HEK293T (cell line): ENCODE data around the gene PITRM1.

Experiments used
- CTCF ChIA-PET: fragments of 350-600 bp; formaldehyde crosslinking; extraction: SDS; loops from one replicate; lab custom pipeline; 2021; ENCODE audit warnings: antibody characterized with exemption, inconsistent platforms; lab: Yijun Ruan, JAX
- POLR2A ChIA-PET: fragments of 350-600 bp; formaldehyde crosslinking; extraction: SDS; loops from one replicate; lab custom pipeline; 2020; ENCODE audit warnings: antibody characterized with exemption, inconsistent platforms; lab: Yijun Ruan, JAX
- DNase-seq: peaks from one replicate; pipeline ENCODE4 v3.0.0; 2012; ENCODE audit warnings: mixed read lengths; ENCODE audit errors: extremely low spot score
- ARNT ChIP-seq: fragments of 450-650 bp; IDR thresholded peaks from 2 replicates; pipeline ENCODE4 v1.6.1; 2017; ENCODE audit warnings: mild to moderate bottlenecking
- BHLHE40 ChIP-seq: fragments of 450-650 bp; IDR thresholded peaks from 2 replicates; pipeline ENCODE4 v1.6.1; 2016; ENCODE audit warnings: mild to moderate bottlenecking, moderate library complexity, borderline replicate concordance
- CTBP1 ChIP-seq: fragments of 450-650 bp; IDR thresholded peaks from 2 replicates; pipeline ENCODE4 v1.6.1; 2016; ENCODE audit warnings: borderline replicate concordance
- ELF4 ChIP-seq: fragments of 450-650 bp; IDR thresholded peaks from 2 replicates; pipeline ENCODE4 v1.6.1; 2017; ENCODE audit warnings: antibody characterized with exemption
- FOXA1 ChIP-seq: fragments of 450-650 bp; IDR thresholded peaks from 2 replicates; pipeline ENCODE4 v1.6.1; 2016; ENCODE audit warnings: mild to moderate bottlenecking
- FOXK2 ChIP-seq: fragments of 450-650 bp; IDR thresholded peaks from 2 replicates; pipeline ENCODE4 v1.6.1; 2016; ENCODE audit warnings: mild to moderate bottlenecking
- FOXM1 ChIP-seq: fragments of 450-650 bp; IDR thresholded peaks from 2 replicates; pipeline ENCODE4 v1.6.1; 2017; ENCODE audit warnings: mild to moderate bottlenecking, borderline replicate concordance
- HDGF ChIP-seq: fragments of 450-650 bp; IDR thresholded peaks from 2 replicates; pipeline ENCODE4 v1.6.1; 2017; ENCODE audit warnings: antibody characterized with exemption, borderline replicate concordance
- L3MBTL2 ChIP-seq: fragments of 450-650 bp; conservative IDR thresholded peaks from 2 replicates; pipeline ENCODE4 v1.6.1; 2016; ENCODE audit warnings: mild to moderate bottlenecking
- LEF1 ChIP-seq: fragments of 450-650 bp; IDR thresholded peaks from 2 replicates; pipeline ENCODE4 v1.6.1; 2017; ENCODE audit warnings: mild to moderate bottlenecking, borderline replicate concordance
- NFRKB ChIP-seq: fragments of 450-650 bp; IDR thresholded peaks from 2 replicates; pipeline ENCODE4 v1.6.1; 2016; ENCODE audit warnings: mild to moderate bottlenecking, moderate library complexity
- PKNOX1 ChIP-seq: fragments of 450-650 bp; IDR thresholded peaks from 2 replicates; pipeline ENCODE4 v1.6.1; 2016
- SP1 ChIP-seq: fragments of 450-650 bp; IDR thresholded peaks from 2 replicates; pipeline ENCODE4 v1.6.1; 2017
- SUZ12 ChIP-seq: fragments of 450-650 bp; IDR thresholded peaks from 2 replicates; pipeline ENCODE4 v1.6.1; 2016; ENCODE audit warnings: mild to moderate bottlenecking
- TARDBP ChIP-seq: fragments of 450-650 bp; IDR thresholded peaks from 2 replicates; pipeline ENCODE4 v1.6.1; 2016
- ZNF384 ChIP-seq: fragments of 450-650 bp; IDR thresholded peaks from 2 replicates; pipeline ENCODE4 v1.6.1; 2016

The PITRM1 gene

GRCh38 chr10:3142146-3142875 lies 30.3 kb downstream of the PITRM1 start:
- TF ChIP-seq L3MBTL2 (no peak), NFRKB (no peak), SUZ12 (no peak), ELF4 (no peak), TARDBP (no peak), FOXA1 (no peak), ZNF384 (no peak), CTBP1 (no peak), SP1 (no peak), ARNT (no peak), LEF1 (no peak), FOXM1 (no peak), PKNOX1 (no peak)
- no peak for DNase-seq
- CTCF ChIA-PET = no interaction called here
- POLR2A ChIA-PET = no interaction called here

DNA sequence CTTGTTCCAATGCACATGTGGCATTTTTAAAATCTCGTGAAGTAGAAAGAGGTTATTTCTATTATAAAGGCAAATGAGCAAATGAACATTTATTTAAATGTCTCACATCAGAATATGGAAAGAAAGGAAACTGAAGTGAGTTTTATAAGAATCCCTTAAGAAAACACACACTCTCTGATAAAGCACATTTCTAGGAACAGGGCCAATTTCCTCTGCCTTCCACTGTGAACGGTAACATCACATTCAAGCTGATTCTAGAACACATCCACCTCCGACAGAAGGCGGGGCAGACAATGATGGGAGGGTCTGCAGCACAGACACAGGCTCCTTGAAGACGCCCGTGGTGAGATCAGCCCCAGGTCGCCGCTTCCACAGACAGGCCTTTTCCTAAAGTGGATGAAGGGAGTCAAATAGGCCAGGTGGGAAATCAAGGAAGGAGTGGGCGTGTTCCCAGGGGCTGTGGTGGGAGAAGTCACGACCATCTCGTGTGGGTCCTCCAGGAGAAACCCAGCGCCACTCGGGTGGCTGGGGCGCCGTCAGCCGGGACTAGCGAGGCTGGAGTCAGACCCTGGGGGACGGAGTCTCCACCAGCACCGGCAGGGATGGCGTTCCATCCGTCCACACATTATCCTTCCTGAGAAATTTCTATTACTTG lies 31.1 kb downstream of the PITRM1 start:
- ChIA-PET CTCF (no interaction called here), POLR2A (no interaction called here)
- no peak for TF ChIP-seq SP1
- no peak for TF ChIP-seq TARDBP
- TF ChIP-seq FOXM1 = no peak
- no peak for TF ChIP-seq CTBP1
- TF ChIP-seq L3MBTL2 = no peak
- TF ChIP-seq BHLHE40 = no peak
- TF ChIP-seq FOXK2 = no peak
- no peak for TF ChIP-seq ARNT
- TF ChIP-seq ELF4 = no peak
- no peak for TF ChIP-seq NFRKB
- no peak for TF ChIP-seq HDGF
- TF ChIP-seq PKNOX1 = no peak
- no peak for DNase-seq

- POLR2A ChIA-PET = no interaction called here
- CTCF ChIA-PET = no interaction called here
- no peak for DNase-seq
- TF ChIP-seq NFRKB = no peak
- no peak for TF ChIP-seq BHLHE40
- no peak for TF ChIP-seq TARDBP
- TF ChIP-seq LEF1 = no peak
- TF ChIP-seq SUZ12 = no peak
Measured at GRCh38 chr10:3140280-3140679, 32.3 kb downstream of the PITRM1 start.

DNA sequence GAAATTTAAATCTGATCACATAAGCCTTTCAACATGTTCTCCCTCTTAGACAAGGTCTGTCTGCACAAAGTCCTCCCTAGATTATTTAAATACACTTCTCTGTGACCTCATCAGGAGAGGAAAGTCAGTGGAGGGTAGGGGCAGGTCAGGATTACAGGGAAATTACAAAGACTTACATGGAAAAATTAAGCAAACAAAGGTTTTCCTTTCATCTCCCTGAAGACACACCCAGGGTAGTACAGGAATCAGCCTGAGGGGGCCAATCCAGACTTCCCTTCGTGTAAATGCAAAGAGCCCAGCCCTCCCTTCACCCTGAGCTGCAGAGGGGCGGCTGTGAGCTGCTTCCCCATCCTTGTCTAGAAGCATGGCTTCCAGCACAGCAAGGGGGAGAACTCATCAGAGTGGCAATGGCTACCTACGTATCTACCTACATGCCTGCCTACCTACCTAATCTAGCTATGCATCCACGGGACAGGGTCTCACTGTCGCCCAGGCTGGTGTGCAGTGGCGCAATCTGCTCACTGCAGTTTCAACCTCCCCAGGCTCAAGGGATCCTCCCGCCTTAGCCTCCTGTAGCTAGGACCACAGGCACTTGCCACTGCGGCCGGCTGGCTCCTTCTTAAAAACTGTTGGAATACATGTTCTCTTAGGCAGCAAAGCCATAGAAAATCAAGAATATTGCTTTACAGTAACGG lies 33.2 kb downstream of the PITRM1 start:
- POLR2A ChIA-PET = no interaction called here
- DNase-seq = no peak
- CTCF ChIA-PET = no interaction called here
- TF ChIP-seq FOXK2 (no peak), L3MBTL2 (no peak), ELF4 (no peak), ARNT (no peak), SUZ12 (no peak), FOXM1 (no peak), ZNF384 (no peak), CTBP1 (no peak), NFRKB (no peak)

DNA sequence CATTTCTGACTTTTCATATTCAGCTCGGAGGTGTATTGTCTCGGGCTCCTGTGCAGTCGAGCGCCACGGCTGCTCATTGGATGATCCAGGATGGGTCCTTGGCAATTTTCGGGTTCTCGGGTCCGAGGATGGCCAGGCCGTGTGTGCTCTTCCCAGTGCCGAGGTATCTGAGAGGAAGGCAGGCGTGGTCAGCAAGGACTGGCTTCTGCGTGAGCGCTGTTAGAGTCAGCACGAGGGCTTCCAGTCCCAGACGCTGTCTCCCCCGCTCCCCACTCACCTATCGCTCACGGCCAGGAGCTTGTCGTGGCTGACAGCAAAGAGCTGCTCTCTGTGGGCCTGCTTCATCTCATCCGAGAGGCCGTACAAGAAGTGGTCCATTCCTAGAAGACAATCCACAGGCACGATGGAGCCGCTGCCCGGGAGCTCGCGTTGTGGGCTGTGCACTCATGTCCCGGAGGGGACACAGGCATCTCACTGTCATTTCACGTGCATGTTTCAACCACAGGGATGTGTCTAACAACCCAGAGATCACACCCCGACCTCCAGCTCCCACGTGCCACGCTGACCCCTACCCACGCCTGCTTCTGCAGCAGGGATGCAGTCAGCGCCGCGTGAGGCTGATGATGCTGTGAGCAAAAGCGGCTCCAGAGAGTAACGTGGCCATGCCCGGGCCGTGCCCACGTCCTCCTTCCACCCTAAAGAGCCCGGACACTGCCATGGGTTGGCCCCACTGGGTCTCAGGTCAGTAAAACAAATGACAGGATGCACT lies 34.4 kb downstream of the PITRM1 start:
- no peak for DNase-seq
- ChIA-PET CTCF (no interaction called here), POLR2A (interaction anchor here (1.1 kb wide), 1 partner anchor 15 kb away, joined by 3 read pairs; no protein-coding TSS in a partner anchor)
- TF ChIP-seq TARDBP = no peak
- TF ChIP-seq ELF4 = no peak
- TF ChIP-seq L3MBTL2 = no peak
- TF ChIP-seq SUZ12 = no peak
- no peak for TF ChIP-seq ZNF384

DNA sequence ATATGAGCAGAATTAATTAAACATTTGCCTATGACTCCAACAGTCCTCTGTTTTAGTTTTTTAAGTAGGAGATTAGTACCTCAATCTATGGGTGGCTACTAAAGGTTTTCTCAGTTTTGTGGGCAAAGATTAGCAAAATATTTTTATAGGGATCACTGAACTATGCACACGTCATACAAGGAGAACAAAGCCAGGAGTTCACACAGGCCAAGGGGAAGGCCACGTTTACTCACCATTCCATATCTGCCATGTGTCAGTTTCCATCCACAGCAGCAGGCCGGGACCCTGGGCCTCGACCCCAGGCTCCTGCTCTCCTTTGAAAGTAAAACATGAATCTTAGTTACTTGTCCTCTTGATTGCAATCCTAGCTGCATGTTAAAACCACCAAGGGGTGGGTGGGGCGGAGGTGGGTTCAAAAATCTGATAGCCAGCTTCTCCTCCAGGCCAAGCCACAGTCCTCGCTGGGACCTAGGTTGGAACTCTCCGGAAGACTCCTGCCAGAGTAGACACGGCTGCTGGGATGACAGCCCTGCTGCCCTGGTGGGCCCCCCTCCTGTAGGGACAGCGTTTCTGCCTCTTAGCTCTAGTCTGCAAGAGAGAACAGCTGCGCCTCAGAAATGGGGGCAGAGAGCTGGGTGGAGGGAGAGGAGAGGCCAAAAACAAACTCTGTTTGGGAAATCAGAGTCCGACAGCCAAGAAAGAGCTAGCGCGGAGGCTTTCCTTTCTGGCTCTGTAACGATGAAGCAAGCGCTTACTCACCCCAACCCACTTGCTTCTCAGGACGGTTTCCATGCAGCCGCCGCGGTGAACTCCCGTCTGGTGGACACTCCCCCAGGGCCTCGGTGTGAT lies 35.6 kb downstream of the PITRM1 start:
- DNase-seq = no peak

More for the DNA sequence above, 35.6 kb downstream of the PITRM1 start:
- ChIA-PET POLR2A (interaction anchor here (1.1 kb wide), 1 partner anchor 16 kb away, joined by 3 read pairs; no protein-coding TSS in a partner anchor), CTCF (no interaction called here)
- no peak for TF ChIP-seq NFRKB
- no peak for TF ChIP-seq HDGF
- TF ChIP-seq FOXA1 = no peak
- TF ChIP-seq PKNOX1 = no peak
